HG03378 (cell line): ENCODE results near the gene CLGN.
"Not testable (repeated sequence)": the region's sequence is repeated elsewhere in the genome, so short reads cannot be mapped to it uniquely, and the experiment has no call there.

Source experiments
- ATAC-seq: cut with Tn5 transposase; IDR thresholded peaks from one replicate; pipeline ENCODE4 v1.9.1; 2021; ENCODE audit warnings: mild to moderate bottlenecking, moderate library complexity; ENCODE audit not compliant: unreplicated experiment

The CLGN gene

DNA sequence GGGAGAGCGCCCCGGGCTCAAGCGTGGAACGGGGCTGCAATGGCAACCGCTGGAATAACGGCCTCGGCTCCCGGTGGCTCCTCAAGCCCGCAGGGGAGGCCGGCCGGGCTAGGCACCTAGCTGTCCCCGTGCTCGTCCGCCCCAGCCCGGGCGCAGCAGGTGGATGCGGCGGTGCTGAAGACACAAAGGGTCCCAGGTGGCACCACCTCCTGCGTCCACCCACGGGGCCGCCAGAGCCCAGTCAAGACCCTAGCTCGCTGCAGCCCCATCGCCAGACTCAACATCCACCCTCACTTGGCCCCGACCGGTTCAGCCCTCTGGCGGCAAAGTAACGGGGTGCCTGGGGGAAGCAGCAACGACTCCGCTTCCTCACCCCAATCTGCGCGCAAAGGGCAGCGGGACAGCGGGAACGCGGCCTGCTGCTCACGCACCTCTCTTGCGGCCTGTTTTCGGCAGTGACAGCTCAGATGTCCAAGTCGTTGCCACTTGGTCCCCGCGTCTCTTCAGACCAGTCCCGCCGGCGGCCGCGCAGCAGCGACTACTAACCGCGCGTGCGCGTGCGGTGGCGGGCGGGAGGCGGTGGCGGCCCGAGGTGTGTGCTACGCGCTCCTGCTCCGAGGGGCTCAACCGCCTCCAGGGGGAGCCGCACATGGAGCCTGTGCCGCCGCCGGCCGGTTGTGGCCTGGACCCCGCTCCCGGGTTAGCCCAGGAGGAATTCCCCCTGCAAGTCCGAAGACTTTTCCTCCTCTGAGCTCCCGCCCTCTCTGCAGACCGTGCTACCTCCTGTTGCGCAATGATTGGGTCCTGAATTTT lies at the start of gene CLGN:
CLGN (minus strand) TSS at position 543 of the 813 bp plus-strand sequence. CDS start 14,570 bp downstream, outside the sequence.
- peak; percentile 73 for ATAC-seq

DNA sequence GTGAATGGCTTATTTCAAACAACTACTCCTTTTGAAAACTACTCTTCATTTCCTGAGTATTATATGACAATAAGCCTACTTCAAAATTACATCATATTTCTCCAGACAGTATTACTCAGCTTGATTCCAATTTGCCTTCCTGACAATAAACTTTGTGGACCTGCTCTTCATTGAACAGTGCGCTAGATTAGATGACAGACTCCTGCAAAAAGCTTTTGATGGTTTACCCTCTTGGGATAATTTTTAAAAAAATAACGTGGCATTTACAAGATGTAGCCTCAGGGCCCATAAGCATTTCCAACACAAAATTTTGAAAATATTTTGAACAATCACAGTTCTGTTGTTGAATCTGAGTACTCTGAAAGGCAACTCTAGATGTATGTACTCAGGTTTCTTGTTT lies 44.7 kb upstream of the CLGN start:
- ATAC-seq = no peak

- no peak for ATAC-seq
Measured at GRCh38 chr4:140469791-140470733, 42.6 kb upstream of the CLGN start.

- ATAC-seq = no peak
Measured at GRCh38 chr4:140466146-140466545, 38.7 kb upstream of the CLGN start.

DNA sequence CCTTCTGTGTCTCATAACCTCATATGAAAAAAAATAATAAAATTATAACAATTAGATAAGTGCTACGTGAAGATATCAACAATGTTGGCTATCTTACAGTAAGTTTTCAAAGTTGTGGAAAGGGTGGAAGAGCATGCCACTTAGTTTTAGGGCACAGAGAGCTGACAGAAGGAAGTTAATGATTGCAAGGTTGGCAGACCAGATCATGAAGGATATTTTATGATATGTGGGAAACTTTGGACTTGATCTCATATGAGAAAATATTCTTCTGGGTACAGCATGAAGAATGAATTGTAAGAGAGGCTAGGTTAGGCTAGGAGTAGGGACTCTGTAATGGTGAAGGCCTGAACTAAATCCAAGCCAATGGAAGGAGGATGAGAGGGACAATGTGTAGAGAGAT lies 36.2 kb upstream of the CLGN start:
- no peak for ATAC-seq

- ATAC-seq = no peak
Measured at GRCh38 chr4:140463182-140463581, 35.7 kb upstream of the CLGN start.

DNA sequence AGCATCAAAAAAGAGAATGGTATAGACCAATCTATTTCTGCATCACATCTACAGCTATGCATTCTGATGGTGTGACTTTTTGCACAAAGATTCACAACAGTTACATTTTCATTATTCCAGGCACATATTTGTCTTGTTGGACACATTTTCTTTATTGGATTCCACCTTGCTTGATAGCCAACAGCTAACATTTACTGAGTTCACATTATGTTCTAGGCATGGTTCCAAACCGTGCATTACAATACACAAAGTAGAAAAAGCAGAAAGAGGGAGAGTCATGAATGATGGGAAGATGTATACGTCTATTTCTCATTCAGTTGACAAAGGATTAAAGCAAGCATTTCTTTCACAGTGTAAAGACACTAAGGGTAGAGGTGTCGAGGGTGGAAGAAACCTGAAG lies 22.9 kb upstream of the CLGN start:
- no peak for ATAC-seq

- ATAC-seq = no peak
Measured at GRCh38 chr4:140448830-140449229, 21.4 kb upstream of the CLGN start.

GRCh38 chr4:140448162-140448561 lies 20.7 kb upstream of the CLGN start:
- ATAC-seq = no peak

- ATAC-seq = not testable (repeated sequence)
Measured at GRCh38 chr4:140444347-140444746, 16.9 kb upstream of the CLGN start.

GRCh38 chr4:140439644-140440142 lies 12.2 kb upstream of the CLGN start:
- ATAC-seq = no peak

DNA sequence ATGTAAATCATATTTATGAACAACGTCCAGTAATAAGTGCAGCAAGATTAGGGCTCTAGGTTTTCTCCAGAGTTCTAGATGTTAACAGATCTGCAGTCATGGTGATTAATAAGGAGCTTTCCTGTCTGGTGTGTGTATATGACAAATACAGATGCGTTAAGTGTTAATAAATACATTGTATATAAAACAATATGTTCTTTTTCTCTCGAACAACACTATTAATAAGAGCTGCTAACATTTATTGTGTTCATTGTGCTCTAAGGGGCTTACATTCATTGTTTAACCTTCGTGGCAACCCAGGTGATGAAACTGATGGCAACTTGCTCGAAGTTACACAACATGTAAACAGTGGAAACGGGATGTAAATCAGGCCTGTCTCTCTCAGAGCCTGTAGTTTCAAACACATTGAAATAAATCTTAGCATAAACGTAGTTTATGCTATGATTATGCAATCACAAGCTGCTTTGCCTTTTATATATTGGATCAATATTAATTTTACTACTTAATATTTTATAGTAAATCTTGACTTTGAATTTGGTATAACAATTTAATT lies 547 bp upstream of the CLGN start:
- ATAC-seq = no peak

DNA sequence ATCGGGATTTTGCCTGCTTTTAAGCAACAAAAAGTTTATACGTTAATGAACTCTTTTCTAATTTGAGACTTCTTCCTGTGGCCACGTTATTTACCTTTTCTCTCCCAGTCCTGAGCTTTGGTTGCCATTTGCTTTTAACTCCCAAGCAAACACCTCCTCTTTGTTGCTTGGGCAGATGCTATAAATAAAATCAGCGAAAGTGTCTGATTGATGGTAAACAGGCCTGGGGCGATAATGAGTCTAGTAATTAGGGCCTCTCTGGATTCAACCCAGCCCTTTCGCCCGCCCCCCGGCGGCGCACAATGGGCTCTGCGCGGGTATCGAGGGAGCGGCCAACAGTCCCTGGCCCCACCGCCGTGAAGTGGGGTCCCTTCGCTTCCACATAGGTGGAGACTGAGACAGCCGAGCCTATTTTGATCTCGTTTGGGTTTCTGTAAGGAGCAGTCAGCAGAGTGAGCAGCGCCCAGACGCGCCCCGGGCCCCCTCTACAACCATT lies 790 bp downstream of the CLGN start:
- ATAC-seq = no peak

DNA sequence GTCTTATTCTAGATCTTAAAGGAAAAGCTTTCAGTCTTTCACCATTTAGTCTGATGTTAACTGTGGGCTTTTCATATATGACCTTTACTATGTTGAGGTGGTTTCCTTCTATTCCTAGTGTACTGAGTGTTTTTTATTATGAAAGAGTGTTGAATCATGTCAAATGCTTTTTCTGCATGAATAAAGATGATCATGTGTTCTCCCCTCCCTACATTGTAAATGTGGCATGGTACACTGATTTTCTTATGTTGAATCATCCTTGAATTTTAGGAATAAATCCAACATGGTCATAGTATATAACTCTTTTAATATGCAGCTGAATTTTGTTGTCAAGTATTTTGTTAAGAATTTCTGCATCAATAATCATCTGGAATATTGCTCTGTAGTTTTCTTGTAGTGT lies 4.3 kb downstream of the CLGN start:
- ATAC-seq = no peak

DNA sequence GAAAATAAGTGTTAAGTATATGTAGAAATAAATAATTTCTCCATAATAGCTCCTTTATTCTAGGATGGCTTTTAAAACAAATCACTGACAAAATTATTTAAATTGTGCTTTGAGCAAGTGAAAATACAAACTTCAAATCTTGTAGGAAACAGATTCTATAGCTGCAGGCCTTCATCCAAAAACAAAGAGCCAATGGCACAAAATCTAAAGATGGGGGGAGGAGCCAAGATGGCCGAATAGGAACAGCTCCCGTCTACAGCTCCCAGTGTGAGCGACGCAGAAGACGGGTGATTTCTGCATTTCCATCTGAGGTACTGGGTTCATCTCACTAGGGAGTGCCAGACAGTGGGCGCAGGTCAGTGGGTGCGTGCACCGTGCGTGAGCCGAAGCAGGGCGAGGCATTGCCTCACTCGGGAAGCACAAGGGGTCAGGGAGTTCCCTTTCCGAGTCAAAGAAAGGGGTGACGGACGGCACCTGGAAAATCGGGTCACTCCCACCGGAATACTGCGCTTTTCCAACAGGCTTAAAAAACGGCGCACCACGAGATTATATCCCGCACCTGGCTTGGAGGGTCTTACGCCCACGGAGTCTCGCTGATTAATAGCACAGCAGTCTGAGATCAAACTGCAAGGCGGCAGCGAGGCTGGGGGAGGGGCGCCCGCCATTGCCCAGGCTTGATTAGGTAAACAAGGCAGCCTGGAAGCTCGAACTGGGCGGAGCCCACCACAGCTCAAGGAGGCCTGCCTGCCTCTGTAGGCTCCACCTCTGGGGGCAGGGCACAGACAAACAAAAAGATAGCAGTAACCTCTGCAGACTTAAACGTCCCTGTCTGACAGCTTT lies 14.1 kb downstream of the CLGN start:
- not testable (repeated sequence) for ATAC-seq

GRCh38 chr4:140408974-140409373 lies 18.5 kb downstream of the CLGN start:
- no peak for ATAC-seq

DNA sequence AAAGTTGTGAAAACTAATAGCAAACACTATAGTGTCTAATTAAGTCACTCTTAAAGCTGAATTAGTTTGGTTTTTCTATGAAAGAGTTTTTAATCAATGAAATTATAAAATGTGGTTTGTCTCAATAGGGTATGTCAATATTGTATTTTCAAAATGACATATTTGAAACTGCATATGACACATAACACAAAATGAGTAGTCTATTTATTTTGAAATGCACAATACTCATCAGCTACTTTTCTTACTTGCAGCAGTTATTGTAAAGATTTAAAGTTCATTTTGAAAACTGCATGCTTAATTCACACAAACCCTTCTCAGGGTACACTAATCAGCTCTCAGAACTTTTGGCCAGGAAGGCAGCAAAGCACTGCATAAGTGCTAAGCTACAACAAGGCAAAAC lies 21.2 kb downstream of the CLGN start:
- no peak for ATAC-seq

DNA sequence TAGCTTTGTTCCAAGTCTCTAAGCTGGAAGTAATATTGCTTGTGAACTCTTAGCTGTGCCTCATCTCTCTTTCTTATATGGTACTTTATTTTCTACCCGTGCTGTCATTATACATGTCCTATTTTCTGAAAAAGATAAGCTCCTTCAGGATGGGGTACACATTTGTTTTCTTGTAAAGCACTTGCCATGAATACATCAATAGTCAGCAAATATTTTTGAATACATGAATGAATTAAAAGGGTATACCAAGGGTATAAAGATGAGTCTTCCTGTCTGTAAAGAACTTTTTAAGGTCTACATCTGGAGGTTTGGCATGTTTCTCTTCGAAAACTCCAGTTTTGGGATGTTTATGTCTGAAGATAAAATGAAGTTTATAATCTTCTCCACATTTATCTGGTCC lies 27.3 kb downstream of the CLGN start:
- ATAC-seq = no peak

- ATAC-seq = no peak
Measured at GRCh38 chr4:140395668-140396067, 31.8 kb downstream of the CLGN start.

DNA sequence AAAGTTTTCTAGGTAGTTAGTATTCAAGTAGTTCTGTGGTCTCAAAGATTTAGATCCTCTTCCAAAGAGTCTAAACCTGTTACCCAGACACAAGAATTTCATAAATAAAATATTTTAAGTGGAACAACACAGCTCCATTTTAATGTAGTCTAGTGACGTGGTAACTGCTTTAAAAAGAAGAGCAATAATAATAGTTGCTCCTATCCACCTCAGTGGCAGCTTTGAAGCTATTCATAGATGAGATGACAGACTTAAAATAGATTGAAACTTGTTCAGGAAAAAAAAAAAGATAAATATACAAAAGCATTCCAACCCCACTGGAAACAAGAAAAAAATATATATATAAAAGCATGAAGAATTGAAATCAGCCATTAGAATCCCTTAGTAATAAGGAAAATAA lies 39.4 kb downstream of the CLGN start:
- no peak for ATAC-seq
